GM12872 (cell line): ENCODE measurements around the gene GAGE10.

Experiments used
- CTCF ChIP-seq: IDR thresholded peaks from 3 replicates; pipeline ENCODE4 v1.5.1; 2011; ENCODE audit warnings: low read depth, mild to moderate bottlenecking, low read length, moderate library complexity; ENCODE audit not compliant: insufficient read depth

The GAGE10 gene, protein sequence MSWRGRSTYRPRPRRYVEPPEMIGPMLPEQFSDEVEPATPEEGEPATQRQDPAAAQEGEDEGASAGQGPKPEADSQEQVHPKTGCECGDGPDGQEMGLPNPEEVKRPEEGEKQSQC

DNA sequence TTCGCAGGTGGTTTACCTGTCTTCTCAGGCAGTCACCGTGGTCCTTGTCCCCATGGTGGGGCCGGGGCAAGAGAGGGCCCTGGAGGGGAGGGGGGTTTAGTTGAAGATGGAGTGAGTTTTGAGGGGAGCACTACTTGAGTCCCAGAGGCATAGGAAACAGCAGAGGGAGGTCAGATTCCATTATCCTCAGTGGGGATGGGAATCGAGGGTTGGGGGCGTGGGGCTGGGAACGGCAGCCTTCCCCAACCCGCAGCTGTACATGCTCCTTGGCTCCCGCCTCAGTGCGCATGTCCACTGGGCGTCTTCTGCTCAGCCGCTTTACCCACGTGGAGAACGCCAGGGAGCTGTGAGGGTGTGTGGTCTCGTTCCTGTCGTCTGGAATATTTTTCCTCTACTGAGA, at the start of gene GAGE10:
GAGE10 (plus strand) TSS at position 301 of the 400 bp plus-strand sequence. CDS start 1,214 bp downstream, outside the sequence.
- no peak for TF ChIP-seq CTCF

- no peak for TF ChIP-seq CTCF
Observed at GRCh38 chrX:49254639-49255038, 48.8 kb upstream of the GAGE10 start.

- TF ChIP-seq CTCF, result no peak
Observed at GRCh38 chrX:49256268-49256995, 47.0 kb upstream of the GAGE10 start.

- no peak for TF ChIP-seq CTCF
Observed at GRCh38 chrX:49257074-49257790, 46.2 kb upstream of the GAGE10 start.

DNA sequence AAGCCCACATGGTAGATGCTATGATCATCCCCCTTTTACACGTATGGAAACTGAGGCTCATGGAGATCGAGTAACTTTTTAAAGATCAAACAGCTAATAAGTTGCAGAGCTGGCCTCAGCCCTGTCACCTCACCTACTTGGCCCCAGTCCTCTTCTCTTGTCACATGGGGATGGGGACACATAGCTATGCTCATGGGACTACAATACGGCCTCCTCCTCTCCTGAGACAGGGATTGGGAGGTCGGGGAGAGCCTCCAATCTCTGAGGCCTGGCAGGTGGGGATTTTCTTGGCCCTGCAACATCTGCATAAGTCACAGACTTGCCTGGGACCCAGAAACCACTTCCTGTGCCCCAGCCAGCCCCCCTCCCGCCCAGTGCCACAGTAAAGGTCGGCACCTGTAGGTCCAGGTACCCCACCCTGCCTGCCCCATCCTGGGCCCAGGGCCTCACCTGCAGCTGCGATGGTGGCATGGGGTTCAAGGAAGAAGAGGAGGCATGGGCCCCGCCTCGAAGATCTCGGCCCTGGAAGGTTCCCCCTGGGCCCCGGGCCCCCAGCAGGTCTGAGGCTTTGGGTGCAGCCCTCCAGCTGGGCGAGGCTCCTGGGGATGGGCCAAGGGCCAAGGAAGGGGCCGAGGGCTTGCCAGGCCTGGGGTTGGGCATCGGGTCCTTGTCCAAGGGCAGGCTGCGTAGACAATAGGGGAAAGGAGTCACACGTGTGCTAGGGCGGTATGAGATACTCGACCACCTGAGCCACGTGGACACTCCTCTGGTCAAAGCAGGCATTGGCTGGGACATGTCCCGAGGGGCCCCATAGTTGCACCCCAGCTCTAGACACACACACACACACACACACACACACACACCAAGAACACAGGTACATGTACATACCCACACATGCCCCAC, 45.3 kb upstream of the GAGE10 start:
- TF ChIP-seq CTCF, result no peak

DNA sequence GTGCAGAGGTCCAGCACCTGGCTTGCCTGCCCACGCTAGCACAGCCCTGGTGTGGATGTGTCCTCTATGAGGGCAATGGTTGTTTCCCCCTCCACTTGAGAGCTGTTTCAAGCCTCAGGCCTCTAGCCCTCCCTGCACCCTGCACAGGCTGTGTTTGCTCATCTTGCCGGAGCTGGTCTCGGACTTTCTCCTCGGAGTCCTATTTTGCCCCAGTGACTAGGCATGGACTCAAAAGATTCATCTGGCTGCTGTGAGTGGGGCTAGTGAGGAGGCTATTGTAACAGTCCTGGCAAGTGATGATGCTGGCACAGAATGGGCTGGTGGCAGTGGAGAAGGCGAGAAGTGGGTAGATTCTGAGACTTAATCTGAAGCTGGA, 44.7 kb upstream of the GAGE10 start:
- no peak for TF ChIP-seq CTCF
